AG09319 (cell line): Measurements from ENCODE around the gene KRTAP9-6.
"Not testable (repeated sequence)": the region's sequence is repeated elsewhere in the genome, so short reads cannot be mapped to it uniquely, and the experiment has no call there.

Source experiments
- DNase-seq: peaks from one replicate; pipeline ENCODE4 v3.0.0-alpha.2; 2010; ENCODE audit warnings: low read depth; ENCODE audit errors: extremely low read depth
- CTCF ChIP-seq: IDR thresholded peaks from 2 replicates; pipeline ENCODE4 v1.5.1; 2011; ENCODE audit warnings: low read depth, mild to moderate bottlenecking, inconsistent platforms, low read length, moderate library complexity

Gene KRTAP9-6

GRCh38 chr17:41249637-41250240 is 15.4 kb upstream of the KRTAP9-6 start, which contains the start of gene KRTAP9-4:
Gene KRTAP9-4, plus strand, starts transcription at chr17:41249687. Its CDS starts 34 bp downstream, at chr17:41249721.
- DNase-seq: not testable (repeated sequence)

GRCh38 chr17:41251261-41251660 is 13.9 kb upstream of the KRTAP9-6 start:
- DNase-seq: no peak
- TF ChIP-seq CTCF: no peak

GRCh38 chr17:41254861-41255260 is 10.3 kb upstream of the KRTAP9-6 start:
- TF ChIP-seq CTCF: no peak
- no peak for DNase-seq

- not testable (repeated sequence) for DNase-seq
Measured at GRCh38 chr17:41255381-41256290, 9.5 kb upstream of the KRTAP9-6 start, which contains the start of gene KRTAP9-9. Gene KRTAP9-9, plus strand, starts transcription at chr17:41255384.

- no peak for DNase-seq
- no peak for TF ChIP-seq CTCF
Measured at GRCh38 chr17:41256291-41256685, 8.9 kb upstream of the KRTAP9-6 start.

GRCh38 chr17:41258406-41258805 is 6.8 kb upstream of the KRTAP9-6 start:
- DNase-seq: peak; percentile 16

GRCh38 chr17:41263212-41263611 is 2.0 kb upstream of the KRTAP9-6 start:
- TF ChIP-seq CTCF: no peak
- no peak for DNase-seq

More at GRCh38 chr17:41258406-41258805, 6.8 kb upstream of the KRTAP9-6 start:
- TF ChIP-seq CTCF: no peak

GRCh38 chr17:41264599-41264998 is 579 bp upstream of the KRTAP9-6 start:
- DNase-seq: no peak

More at GRCh38 chr17:41264599-41264998, 579 bp upstream of the KRTAP9-6 start:
- no peak for TF ChIP-seq CTCF
